Glutamatergic neuron (in vitro differentiated cells): ENCODE results near the gene JAML. TPM values are rescaled to one million over a fixed set of nuclear protein-coding genes. Genes with fewer than 3 reads are reported as not detected.
A peak's percentile ranks its signal among the peaks of the same experiment; 100 is the strongest.

ENCODE experiments used
- DNase-seq: peaks from one replicate; pipeline ENCODE4 v3.0.0; 2022
- H3K27ac Mint-ChIP-seq: one replicate; pipeline ENCODE4 v1.8.0; 2020; ENCODE audit warnings: mild to moderate bottlenecking, mixed read lengths, inconsistent platforms; ENCODE audit not compliant: unreplicated experiment
- H3K27me3 Mint-ChIP-seq: one replicate; pipeline ENCODE4 v1.8.0; 2020; ENCODE audit warnings: mild to moderate bottlenecking, moderate library complexity, mixed read lengths, inconsistent platforms; ENCODE audit not compliant: unreplicated experiment
- H3K36me3 Mint-ChIP-seq: one replicate; pipeline ENCODE4 v1.8.0; 2020; ENCODE audit warnings: mild to moderate bottlenecking, mixed read lengths, inconsistent platforms; ENCODE audit not compliant: unreplicated experiment
- H3K4me1 Mint-ChIP-seq: one replicate; pipeline ENCODE4 v1.8.0; 2020; ENCODE audit warnings: mild to moderate bottlenecking, low read depth, mixed read lengths, inconsistent platforms; ENCODE audit not compliant: unreplicated experiment
- H3K4me3 Mint-ChIP-seq: one replicate; pipeline ENCODE4 v1.8.0; 2020; ENCODE audit warnings: mild to moderate bottlenecking, mixed read lengths, inconsistent platforms; ENCODE audit not compliant: unreplicated experiment
- H3K9me3 Mint-ChIP-seq: one replicate; pipeline ENCODE4 v1.8.0; 2020; ENCODE audit warnings: mild to moderate bottlenecking, moderate library complexity, mixed read lengths, inconsistent platforms; ENCODE audit not compliant: unreplicated experiment
- total RNA-seq: library from RNA; stranded (reverse); fragmentation: NEBNext Ultra II Directional; extraction: Animal tissue kit (Norgen Biotek cat#: 25700); gene quantifications from one replicate; pipeline ENCODE4 v1.2.1, GENCODE V29; 2021; ENCODE audit not compliant: unreplicated experiment
- TF ChIP-seq, protein P1 (sequence below): fragments of 200-600 bp; sonication (generic); IDR thresholded peaks from one replicate; pipeline ENCODE4 v1.5.0; 2021; ENCODE audit not compliant: partially characterized antibody, unreplicated experiment

Gene JAML
- total RNA-seq, 1 donor from 2014 or later = not detected

DNA sequence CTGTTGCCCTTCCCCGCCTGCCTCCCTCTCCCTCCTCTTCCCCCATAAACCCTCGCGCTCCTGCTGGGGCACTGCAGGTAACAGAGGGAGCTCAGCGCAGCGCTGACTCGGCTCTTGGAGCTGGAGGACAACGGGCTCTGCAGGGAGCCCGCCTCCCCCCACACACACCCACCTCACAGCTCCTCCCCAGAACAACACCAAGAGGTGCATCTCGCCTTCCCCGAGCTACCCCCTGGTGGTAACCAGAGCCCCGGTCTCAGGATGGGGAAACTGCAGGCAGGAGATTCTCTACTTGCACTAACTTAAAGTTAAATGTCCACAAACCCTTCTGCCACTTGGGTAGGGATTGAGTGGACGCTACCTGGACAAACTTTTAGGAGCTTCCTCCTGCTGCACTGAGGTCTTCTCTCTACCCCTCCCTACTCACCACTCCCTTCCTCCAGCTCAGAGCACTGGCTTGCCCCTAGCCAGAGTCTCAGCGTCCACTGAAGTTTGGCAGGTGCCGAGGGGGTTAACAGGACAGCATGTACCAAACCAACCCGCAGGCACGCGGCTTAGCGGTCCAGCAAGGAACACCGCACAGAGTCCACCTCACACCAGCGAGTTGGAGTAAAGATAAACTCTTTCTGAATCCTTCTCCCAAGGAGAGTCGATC is 68.2 kb downstream of the JAML start:
- TF ChIP-seq, protein P1, sequence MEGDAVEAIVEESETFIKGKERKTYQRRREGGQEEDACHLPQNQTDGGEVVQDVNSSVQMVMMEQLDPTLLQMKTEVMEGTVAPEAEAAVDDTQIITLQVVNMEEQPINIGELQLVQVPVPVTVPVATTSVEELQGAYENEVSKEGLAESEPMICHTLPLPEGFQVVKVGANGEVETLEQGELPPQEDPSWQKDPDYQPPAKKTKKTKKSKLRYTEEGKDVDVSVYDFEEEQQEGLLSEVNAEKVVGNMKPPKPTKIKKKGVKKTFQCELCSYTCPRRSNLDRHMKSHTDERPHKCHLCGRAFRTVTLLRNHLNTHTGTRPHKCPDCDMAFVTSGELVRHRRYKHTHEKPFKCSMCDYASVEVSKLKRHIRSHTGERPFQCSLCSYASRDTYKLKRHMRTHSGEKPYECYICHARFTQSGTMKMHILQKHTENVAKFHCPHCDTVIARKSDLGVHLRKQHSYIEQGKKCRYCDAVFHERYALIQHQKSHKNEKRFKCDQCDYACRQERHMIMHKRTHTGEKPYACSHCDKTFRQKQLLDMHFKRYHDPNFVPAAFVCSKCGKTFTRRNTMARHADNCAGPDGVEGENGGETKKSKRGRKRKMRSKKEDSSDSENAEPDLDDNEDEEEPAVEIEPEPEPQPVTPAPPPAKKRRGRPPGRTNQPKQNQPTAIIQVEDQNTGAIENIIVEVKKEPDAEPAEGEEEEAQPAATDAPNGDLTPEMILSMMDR = peak; percentile 9
- DNase-seq = no peak
- Mint-ChIP-seq H3K27ac (no peak overlapping the region), H3K4me1 (peaks cover 14% of the 10 kb centered on the region), H3K36me3 (no peaks in the 10 kb centered on the region), H3K27me3 (peaks cover 27% of the 10 kb centered on the region), H3K9me3 (peaks cover 4% of the 10 kb centered on the region), H3K4me3 (no peak overlapping the region)

- Mint-ChIP-seq H3K27me3 (peaks cover 27% of the 10 kb centered on the region), H3K4me1 (peaks cover 14% of the 10 kb centered on the region), H3K27ac (peak overlapping the region; percentile 22), H3K4me3 (no peak overlapping the region), H3K36me3 (no peaks in the 10 kb centered on the region), H3K9me3 (peaks cover 2% of the 10 kb centered on the region)
- TF ChIP-seq, protein P1 = no peak
- DNase-seq = no peak
Observed at GRCh38 chr11:118155776-118156530, 68.9 kb downstream of the JAML start.

- peaks cover 14% of the 10 kb centered on the region for H3K4me1 Mint-ChIP-seq
- H3K4me3 Mint-ChIP-seq = peak overlapping the region; percentile 20
- TF ChIP-seq, protein P1 = no peak
- no peak for DNase-seq
- peaks cover 27% of the 10 kb centered on the region for H3K27me3 Mint-ChIP-seq
- H3K27ac Mint-ChIP-seq = no peak overlapping the region
- no peaks in the 10 kb centered on the region for H3K36me3 Mint-ChIP-seq
- peaks cover 4% of the 10 kb centered on the region for H3K9me3 Mint-ChIP-seq
Observed at GRCh38 chr11:118154641-118155040, 70.2 kb downstream of the JAML start.

DNA sequence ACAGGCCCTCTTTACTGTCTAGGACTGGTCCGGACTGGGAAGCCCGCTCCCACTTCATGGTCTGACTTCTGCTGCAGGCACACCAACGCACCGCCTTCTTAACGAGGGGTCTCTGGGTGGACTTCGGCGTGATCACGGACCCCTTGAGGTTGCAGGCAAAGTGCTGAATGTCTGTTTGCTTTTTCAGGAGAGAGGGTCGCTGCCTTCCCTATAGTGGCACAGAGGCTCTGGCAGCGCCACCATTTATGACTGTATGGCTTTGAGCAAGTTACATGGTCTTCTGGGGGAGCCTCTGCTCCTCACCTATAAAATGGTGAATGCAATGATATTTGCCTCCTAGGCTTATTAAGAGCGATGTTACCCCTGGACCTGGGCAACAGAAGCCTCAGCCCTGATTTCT is 70.8 kb downstream of the JAML start:
- H3K4me3 Mint-ChIP-seq = peak overlapping the region; percentile 35
- H3K36me3 Mint-ChIP-seq = no peaks in the 10 kb centered on the region
- no peak overlapping the region for H3K27ac Mint-ChIP-seq
- peaks cover 25% of the 10 kb centered on the region for H3K27me3 Mint-ChIP-seq
- no peak for DNase-seq
- H3K4me1 Mint-ChIP-seq = peaks cover 14% of the 10 kb centered on the region
- TF ChIP-seq, protein P1 = no peak
- peaks cover 2% of the 10 kb centered on the region for H3K9me3 Mint-ChIP-seq

DNA sequence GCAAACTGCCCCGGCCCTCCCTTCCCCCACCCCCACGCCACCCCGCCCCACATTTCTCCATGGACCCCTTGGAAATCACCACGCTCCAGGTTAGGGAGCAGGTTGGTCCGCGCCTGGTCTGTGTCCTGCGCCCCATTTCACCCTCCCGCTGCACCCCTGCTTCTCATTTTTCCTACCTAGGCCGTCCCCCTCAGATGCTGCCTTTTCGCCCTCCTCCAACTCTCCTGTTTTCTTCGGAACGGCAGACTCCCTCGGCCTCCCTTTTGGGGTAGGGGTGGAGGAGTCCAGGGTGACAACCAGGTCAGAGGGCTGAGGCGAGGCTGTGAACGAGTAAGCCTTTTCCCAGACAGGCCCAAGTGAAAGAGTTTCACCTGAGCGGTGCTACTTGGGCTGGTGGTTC is 71.3 kb downstream of the JAML start:
- H3K9me3 Mint-ChIP-seq = peaks cover 2% of the 10 kb centered on the region
- H3K4me3 Mint-ChIP-seq = peak overlapping the region; percentile 35
- no peak overlapping the region for H3K27ac Mint-ChIP-seq
- no peaks in the 10 kb centered on the region for H3K36me3 Mint-ChIP-seq
- TF ChIP-seq, protein P1 = no peak
- H3K27me3 Mint-ChIP-seq = peaks cover 25% of the 10 kb centered on the region
- peaks cover 17% of the 10 kb centered on the region for H3K4me1 Mint-ChIP-seq
- DNase-seq = no peak
